Astrocyte (in vitro differentiated cells and primary cell): ENCODE data around the gene FHOD1. TPM values are rescaled to one million over a fixed set of nuclear protein-coding genes. Genes with fewer than 3 reads are reported as not detected.

Experiments used
- DNase-seq: peaks from one replicate; pipeline ENCODE4 v3.0.0-alpha.2; 2010; ENCODE audit warnings: low read depth
- FAIRE-seq: peaks from 2 replicates; lab custom pipeline; 2011; peaks lifted over from hg19 to GRCh38; lab: Jason Lieb, UNC
- H2AFZ ChIP-seq: 2 replicates; pipeline ENCODE4 v1.6.0; 2012; ENCODE audit warnings: low read depth, low read length, inconsistent platforms
- H3K27ac ChIP-seq: 2 replicates; pipeline ENCODE4 v1.5.1; 2011; ENCODE audit warnings: low read depth, low read length, inconsistent platforms
- H3K27me3 ChIP-seq: 2 replicates; pipeline ENCODE4 v1.6.0; 2011; ENCODE audit warnings: low read length, inconsistent platforms; ENCODE audit not compliant: insufficient read depth
- H3K36me3 ChIP-seq: 2 replicates; pipeline ENCODE4 v1.5.1; 2011; ENCODE audit warnings: low read length, inconsistent platforms; ENCODE audit not compliant: insufficient read depth
- H3K4me1 ChIP-seq: 2 replicates; pipeline ENCODE4 v1.5.1; 2011; ENCODE audit warnings: low read length, inconsistent platforms; ENCODE audit not compliant: insufficient read depth
- H3K4me2 ChIP-seq: 2 replicates; pipeline ENCODE4 v1.6.0; 2012; ENCODE audit warnings: low read length, inconsistent platforms
- H3K4me3 ChIP-seq: 2 replicates; pipeline ENCODE4 v1.5.1; 2011; ENCODE audit warnings: low read depth, mild to moderate bottlenecking, low read length, inconsistent platforms; ENCODE audit not compliant: insufficient read depth
- H3K79me2 ChIP-seq: 2 replicates; pipeline ENCODE4 v1.6.0; 2012; ENCODE audit warnings: mild to moderate bottlenecking, low read length, inconsistent platforms; ENCODE audit not compliant: insufficient read depth
- H3K9ac ChIP-seq: 2 replicates; pipeline ENCODE4 v1.6.0; 2012; ENCODE audit warnings: mild to moderate bottlenecking, low read length, inconsistent platforms
- H3K9me3 ChIP-seq: 2 replicates; pipeline ENCODE4 v1.5.1; 2012; ENCODE audit warnings: low read depth, mild to moderate bottlenecking, low read length, inconsistent platforms; ENCODE audit not compliant: insufficient read depth
- H4K20me1 ChIP-seq: 2 replicates; pipeline ENCODE4 v1.6.0; 2012; ENCODE audit warnings: low read length, inconsistent platforms; ENCODE audit not compliant: insufficient read depth
- H3K27ac Mint-ChIP-seq: one replicate; pipeline ENCODE4 v1.8.0; 2021; ENCODE audit warnings: mild to moderate bottlenecking, mixed read lengths; ENCODE audit not compliant: unreplicated experiment
- H3K27me3 Mint-ChIP-seq: one replicate; pipeline ENCODE4 v1.8.0; 2021; ENCODE audit warnings: low read depth, mixed read lengths; ENCODE audit not compliant: unreplicated experiment
- H3K36me3 Mint-ChIP-seq: one replicate; pipeline ENCODE4 v1.8.0; 2021; ENCODE audit warnings: low read depth, mixed read lengths; ENCODE audit not compliant: unreplicated experiment
- H3K4me1 Mint-ChIP-seq: one replicate; pipeline ENCODE4 v1.8.0; 2021; ENCODE audit warnings: low read depth, mixed read lengths; ENCODE audit not compliant: unreplicated experiment
- H3K4me3 Mint-ChIP-seq: one replicate; pipeline ENCODE4 v1.8.0; 2021; ENCODE audit warnings: mild to moderate bottlenecking, moderate library complexity, mixed read lengths; ENCODE audit not compliant: unreplicated experiment
- H3K9me3 Mint-ChIP-seq: one replicate; pipeline ENCODE4 v1.8.0; 2021; ENCODE audit warnings: mild to moderate bottlenecking, mixed read lengths; ENCODE audit not compliant: unreplicated experiment
- EZH2 ChIP-seq: IDR thresholded peaks from 2 replicates; pipeline ENCODE4 v1.6.1; 2012; ENCODE audit warnings: mild to moderate bottlenecking, low read length, inconsistent platforms; ENCODE audit not compliant: insufficient read depth
- total RNA-seq: library from RNA; stranded (reverse); gene quantifications from 2 replicates; pipeline ENCODE4 v1.2.1, GENCODE V29; 2021
- TF ChIP-seq, protein P1 (sequence below): IDR thresholded peaks from 2 replicates; pipeline ENCODE4 v1.5.1; 2011; ENCODE audit warnings: low read depth, mild to moderate bottlenecking, inconsistent platforms, low read length, moderate library complexity; ENCODE audit not compliant: insufficient read depth

Gene FHOD1
- total RNA-seq, 1 donor from 2014 or later = 38.1 TPM

GRCh38 chr16:67294938-67295361, 47.7 kb upstream of the FHOD1 start:
- Mint-ChIP-seq H3K36me3 (no peaks in the 10 kb centered on the region), H3K4me3 (no peak overlapping the region), H3K4me1 (peaks cover 15% of the 10 kb centered on the region), H3K27ac (no peak overlapping the region), H3K27me3 (peaks cover 36% of the 10 kb centered on the region), H3K9me3 (no peaks in the 10 kb centered on the region)
- no peaks in the 10 kb centered on the region for H3K36me3 ChIP-seq
- no peak overlapping the region for H3K4me2 ChIP-seq
- H4K20me1 ChIP-seq = no peaks in the 10 kb centered on the region
- H2AFZ ChIP-seq = no peak overlapping the region
- DNase-seq = peak; percentile 40
- no peak for FAIRE-seq
- no peaks in the 10 kb centered on the region for H3K27me3 ChIP-seq
- TF ChIP-seq, protein P1, sequence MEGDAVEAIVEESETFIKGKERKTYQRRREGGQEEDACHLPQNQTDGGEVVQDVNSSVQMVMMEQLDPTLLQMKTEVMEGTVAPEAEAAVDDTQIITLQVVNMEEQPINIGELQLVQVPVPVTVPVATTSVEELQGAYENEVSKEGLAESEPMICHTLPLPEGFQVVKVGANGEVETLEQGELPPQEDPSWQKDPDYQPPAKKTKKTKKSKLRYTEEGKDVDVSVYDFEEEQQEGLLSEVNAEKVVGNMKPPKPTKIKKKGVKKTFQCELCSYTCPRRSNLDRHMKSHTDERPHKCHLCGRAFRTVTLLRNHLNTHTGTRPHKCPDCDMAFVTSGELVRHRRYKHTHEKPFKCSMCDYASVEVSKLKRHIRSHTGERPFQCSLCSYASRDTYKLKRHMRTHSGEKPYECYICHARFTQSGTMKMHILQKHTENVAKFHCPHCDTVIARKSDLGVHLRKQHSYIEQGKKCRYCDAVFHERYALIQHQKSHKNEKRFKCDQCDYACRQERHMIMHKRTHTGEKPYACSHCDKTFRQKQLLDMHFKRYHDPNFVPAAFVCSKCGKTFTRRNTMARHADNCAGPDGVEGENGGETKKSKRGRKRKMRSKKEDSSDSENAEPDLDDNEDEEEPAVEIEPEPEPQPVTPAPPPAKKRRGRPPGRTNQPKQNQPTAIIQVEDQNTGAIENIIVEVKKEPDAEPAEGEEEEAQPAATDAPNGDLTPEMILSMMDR = no peak
- TF ChIP-seq EZH2 = no peak
- no peak overlapping the region for H3K4me3 ChIP-seq
- no peak overlapping the region for H3K9ac ChIP-seq
- H3K9me3 ChIP-seq = no peaks in the 10 kb centered on the region
- no peaks in the 10 kb centered on the region for H3K79me2 ChIP-seq
- H3K27ac ChIP-seq = no peak overlapping the region
- peaks cover 13% of the 10 kb centered on the region for H3K4me1 ChIP-seq

DNA sequence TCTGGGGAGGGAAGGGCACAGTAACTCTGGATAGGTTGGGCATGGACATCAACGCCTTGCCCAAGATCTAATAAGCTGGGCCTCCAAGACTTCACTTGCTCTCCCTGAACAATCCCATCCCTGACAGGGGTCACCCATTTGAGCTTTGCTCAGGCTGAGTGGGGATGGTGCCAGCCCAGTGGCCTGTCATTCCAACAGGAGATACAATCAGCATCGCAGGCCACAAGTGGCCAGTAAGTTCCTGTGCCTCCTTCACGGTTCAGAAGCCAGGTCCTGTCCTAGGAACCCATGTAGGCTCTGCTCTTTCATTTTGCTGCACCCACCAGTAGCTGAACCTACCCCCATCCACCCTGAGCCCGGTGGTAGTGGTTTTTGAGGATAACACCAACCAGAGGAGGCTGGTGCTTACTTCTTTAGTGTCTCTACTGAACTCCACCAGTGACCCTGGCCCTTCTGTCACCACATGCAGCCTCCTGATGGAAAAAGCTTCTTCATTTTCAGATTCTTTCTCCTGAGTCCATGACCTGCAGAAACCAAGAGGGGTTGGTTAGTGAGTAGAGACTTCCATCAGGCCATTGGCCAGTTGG, 47.0 kb upstream of the FHOD1 start:
- H4K20me1 ChIP-seq = no peaks in the 10 kb centered on the region
- no peaks in the 10 kb centered on the region for H3K9me3 Mint-ChIP-seq
- peaks cover 13% of the 10 kb centered on the region for H3K4me1 ChIP-seq
- TF ChIP-seq EZH2 = no peak
- TF ChIP-seq, protein P1 = no peak
- H3K4me3 ChIP-seq = no peak overlapping the region
- H3K27ac ChIP-seq = no peak overlapping the region
- no peaks in the 10 kb centered on the region for H3K79me2 ChIP-seq
- H3K9ac ChIP-seq = no peak overlapping the region
- H3K27ac Mint-ChIP-seq = no peak overlapping the region
- no peak overlapping the region for H3K4me2 ChIP-seq
- H3K4me1 Mint-ChIP-seq = peaks cover 15% of the 10 kb centered on the region
- H3K9me3 ChIP-seq = no peaks in the 10 kb centered on the region
- no peak overlapping the region for H2AFZ ChIP-seq
- no peaks in the 10 kb centered on the region for H3K36me3 Mint-ChIP-seq
- DNase-seq (no peak), FAIRE-seq (no peak)
- no peaks in the 10 kb centered on the region for H3K36me3 ChIP-seq
- H3K27me3 ChIP-seq = no peaks in the 10 kb centered on the region
- peaks cover 34% of the 10 kb centered on the region for H3K27me3 Mint-ChIP-seq
- H3K4me3 Mint-ChIP-seq = no peak overlapping the region

DNA sequence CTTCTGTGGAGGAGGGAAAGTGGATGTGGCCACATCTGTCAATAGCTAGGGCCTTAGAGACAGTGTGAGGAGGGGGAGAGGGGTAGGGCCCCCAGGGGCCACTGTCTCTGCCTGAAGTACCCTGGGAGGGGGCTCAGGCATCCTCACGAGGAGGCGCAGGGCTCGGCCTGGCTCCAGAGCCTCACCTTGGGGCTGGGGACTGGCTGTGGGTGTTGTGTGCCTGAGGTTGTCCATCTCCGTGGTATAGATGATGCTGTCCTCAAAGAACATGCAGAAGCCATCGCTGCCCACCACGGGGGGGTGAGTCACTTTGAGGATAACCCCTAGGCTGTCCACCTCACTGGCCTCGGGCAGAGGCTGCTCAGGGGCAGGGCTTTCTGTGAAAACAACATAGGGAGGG, 44.2 kb upstream of the FHOD1 start:
- peaks cover 10% of the 10 kb centered on the region for H3K4me1 Mint-ChIP-seq
- Histone ChIP-seq H3K9me3 (no peaks in the 10 kb centered on the region), H3K27me3 (no peaks in the 10 kb centered on the region), H3K4me1 (peaks cover 6% of the 10 kb centered on the region), H4K20me1 (no peaks in the 10 kb centered on the region), H3K4me3 (no peak overlapping the region), H3K4me2 (no peak overlapping the region), H3K9ac (no peak overlapping the region), H3K27ac (no peak overlapping the region), H3K79me2 (no peaks in the 10 kb centered on the region), H2AFZ (no peak overlapping the region), H3K36me3 (no peaks in the 10 kb centered on the region)
- no peaks in the 10 kb centered on the region for H3K36me3 Mint-ChIP-seq
- H3K27ac Mint-ChIP-seq = no peak overlapping the region
- H3K4me3 Mint-ChIP-seq = no peak overlapping the region
- peaks cover 38% of the 10 kb centered on the region for H3K27me3 Mint-ChIP-seq
- no peaks in the 10 kb centered on the region for H3K9me3 Mint-ChIP-seq
- DNase-seq (no peak), FAIRE-seq (no peak)
- TF ChIP-seq, protein P1 = no peak
- TF ChIP-seq EZH2 = no peak
